SJSA1 (cell line): Measurements from ENCODE around the gene ELOA. TPM values are rescaled to one million over a fixed set of nuclear protein-coding genes. Genes with fewer than 3 reads are reported as not detected.

Experiments used
- DNase-seq, 2 experiments: peaks; one replicate each; pipeline ENCODE4 v3.0.0-alpha.2; 2015 to 2020; ENCODE audit warnings: low spot score in 2 of 2, low read depth in 1 of 2
- H3K27ac ChIP-seq: fragments of 250-450 bp; sonication (Bioruptor Pico); 2 replicates; pipeline ENCODE4 v1.5.1; 2020; ENCODE audit warnings: mild to moderate bottlenecking, moderate library complexity
- H3K27me3 ChIP-seq: fragments of 250-450 bp; sonication (Bioruptor Pico); replicated peaks from 2 replicates; pipeline ENCODE4 v1.5.1; 2020; ENCODE audit warnings: mild to moderate bottlenecking, moderate library complexity
- H3K36me3 ChIP-seq: fragments of 250-450 bp; sonication (Bioruptor Pico); 2 replicates; pipeline ENCODE4 v1.5.1; 2020; ENCODE audit warnings: mild to moderate bottlenecking
- H3K4me1 ChIP-seq: fragments of 250-450 bp; sonication (Bioruptor Pico); replicated peaks from 2 replicates; pipeline ENCODE4 v1.6.1; 2021; ENCODE audit warnings: mild to moderate bottlenecking
- H3K4me3 ChIP-seq: fragments of 250-450 bp; sonication (Bioruptor Pico); 2 replicates; pipeline ENCODE4 v1.5.1; 2020; ENCODE audit warnings: mild to moderate bottlenecking
- H3K9me3 ChIP-seq: fragments of 250-450 bp; sonication (Bioruptor Pico); replicated peaks from 2 replicates; pipeline ENCODE4 v1.5.1; 2020; ENCODE audit warnings: mild to moderate bottlenecking
- total RNA-seq: library from RNA; depleted of rRNA; stranded (reverse); fragments of >200 nt; shearing (Covaris generic); gene quantifications from 2 replicates; pipeline ENCODE4 v1.2.3, GENCODE V29; 2014; rRNA removed

ELOA gene
- total RNA-seq, 1 experiment from 2014 or later: 63.4 TPM

- H3K27me3 ChIP-seq: no peaks in the 10 kb centered on the region
- H3K27ac ChIP-seq: no peak overlapping the region
- no peaks in the 10 kb centered on the region for H3K9me3 ChIP-seq
- peaks cover 10% of the 10 kb centered on the region for H3K36me3 ChIP-seq
- H3K4me1 ChIP-seq: peaks cover 12% of the 10 kb centered on the region
- no peak overlapping the region for H3K4me3 ChIP-seq
- DNase-seq: no peak
Observed at GRCh38 chr1:23804183-23804835, 61.0 kb downstream of the ELOA start.

- H3K27me3 ChIP-seq: no peaks in the 10 kb centered on the region
- no peaks in the 10 kb centered on the region for H3K9me3 ChIP-seq
- no peak for DNase-seq
- H3K36me3 ChIP-seq: peaks cover 5% of the 10 kb centered on the region; the same call in 1 of the 2 replicates
- peaks cover 5% of the 10 kb centered on the region for H3K4me1 ChIP-seq
- H3K4me3 ChIP-seq: no peak overlapping the region
- no peak overlapping the region for H3K27ac ChIP-seq
Observed at GRCh38 chr1:23805025-23805424, 61.8 kb downstream of the ELOA start.

GRCh38 chr1:23806280-23806679, 63.0 kb downstream of the ELOA start:
- Histone ChIP-seq H3K9me3 (no peaks in the 10 kb centered on the region), H3K4me3 (no peak overlapping the region), H3K27me3 (no peaks in the 10 kb centered on the region), H3K4me1 (peaks cover 2% of the 10 kb centered on the region), H3K36me3 (peaks cover 2% of the 10 kb centered on the region; the same call in 1 of the 2 replicates), H3K27ac (no peak overlapping the region)
- no peak for DNase-seq

- DNase-seq: no peak
- no peaks in the 10 kb centered on the region for H3K4me1 ChIP-seq
Observed at GRCh38 chr1:23807453-23807852, 64.2 kb downstream of the ELOA start.

GRCh38 chr1:23809751-23810171, 66.5 kb downstream of the ELOA start:
- Histone ChIP-seq H3K27ac (no peak overlapping the region), H3K9me3 (no peaks in the 10 kb centered on the region), H3K27me3 (no peaks in the 10 kb centered on the region), H3K4me3 (no peak overlapping the region), H3K4me1 (no peaks in the 10 kb centered on the region), H3K36me3 (peaks cover 10% of the 10 kb centered on the region)
- DNase-seq: peak; percentile 51 to 78

More at GRCh38 chr1:23807453-23807852, 64.2 kb downstream of the ELOA start:
- Histone ChIP-seq H3K4me3 (no peak overlapping the region), H3K27me3 (no peaks in the 10 kb centered on the region), H3K36me3 (peaks cover 2% of the 10 kb centered on the region; the same call in 1 of the 2 replicates), H3K9me3 (no peaks in the 10 kb centered on the region), H3K27ac (no peak overlapping the region)

- no peaks in the 10 kb centered on the region for H3K4me1 ChIP-seq
- H3K27ac ChIP-seq: no peak overlapping the region
- H3K27me3 ChIP-seq: no peaks in the 10 kb centered on the region
- H3K9me3 ChIP-seq: no peaks in the 10 kb centered on the region
- DNase-seq: no peak
- H3K36me3 ChIP-seq: peaks cover 13% of the 10 kb centered on the region
- no peak overlapping the region for H3K4me3 ChIP-seq
Observed at GRCh38 chr1:23810818-23811540, 67.7 kb downstream of the ELOA start.

Other genes with a start within 250 kb of the ELOA start
- gene E2F2, start 212.2 kb upstream of the ELOA start, total RNA-seq: 7.3 and 12.3 TPM in 2 replicates
- 400 and 615 TPM in 2 replicates for gene ID3, start 184.0 kb upstream of the ELOA start, total RNA-seq
- 1,018 and 1,165 TPM in 2 replicates for gene RPL11, start 51.7 kb upstream of the ELOA start, total RNA-seq
- 105 and 112 TPM in 2 replicates for gene PITHD1, start 34.9 kb downstream of the ELOA start, total RNA-seq
- gene LYPLA2, start 47.7 kb downstream of the ELOA start, total RNA-seq: 42.4 and 46.6 TPM in 2 replicates
- 31.5 and 55.4 TPM in 2 replicates for gene GALE, start 57.3 kb downstream of the ELOA start, total RNA-seq
- gene HMGCL, start 82.0 kb downstream of the ELOA start, total RNA-seq: 24.0 and 35.9 TPM in 2 replicates
- gene FUCA1, start 124.8 kb downstream of the ELOA start, total RNA-seq: 2.3 and 3.9 TPM in 2 replicates
- 0.08 TPM in 1 of 2 replicates, not detected in the other for gene CNR2, start 169.9 kb downstream of the ELOA start, total RNA-seq
- gene PNRC2, start 216.4 kb downstream of the ELOA start, total RNA-seq: 123 and 145 TPM in 2 replicates
- gene SRSF10, start 236.9 kb downstream of the ELOA start, total RNA-seq: 145 and 147 TPM in 2 replicates